Measurements from ENCODE around the gene IGFBP5.

IGFBP5 gene

GRCh38 chr2:216663106-216663505 is 32.2 kb downstream of the IGFBP5 start:
- DNase-seq: no peak

- no peak for DNase-seq
Observed at GRCh38 chr2:216661639-216662375, 33.5 kb downstream of the IGFBP5 start.

- DNase-seq: no peak
Observed at GRCh38 chr2:216661051-216661450, 34.3 kb downstream of the IGFBP5 start.

GRCh38 chr2:216660496-216660895 is 34.9 kb downstream of the IGFBP5 start:
- DNase-seq: no peak

GRCh38 chr2:216659276-216659675 is 36.1 kb downstream of the IGFBP5 start:
- DNase-seq: no peak

- DNase-seq: no peak
Observed at GRCh38 chr2:216658757-216659156, 36.6 kb downstream of the IGFBP5 start.

- DNase-seq: no peak
Observed at GRCh38 chr2:216657980-216658379, 37.4 kb downstream of the IGFBP5 start.

GRCh38 chr2:216657086-216657855 is 38.1 kb downstream of the IGFBP5 start:
- DNase-seq: no peak

GRCh38 chr2:216654528-216655052 is 40.8 kb downstream of the IGFBP5 start:
- no peak for DNase-seq

- DNase-seq: no peak
Observed at GRCh38 chr2:216653931-216654365, 41.4 kb downstream of the IGFBP5 start.

- DNase-seq: no peak
Observed at GRCh38 chr2:216653093-216653799, 42.1 kb downstream of the IGFBP5 start.

GRCh38 chr2:216652566-216652965 is 42.8 kb downstream of the IGFBP5 start:
- no peak for DNase-seq

- no peak for DNase-seq
Observed at GRCh38 chr2:216651351-216651881, 43.9 kb downstream of the IGFBP5 start.

GRCh38 chr2:216650626-216651257 is 44.6 kb downstream of the IGFBP5 start:
- no peak for DNase-seq

- no peak for DNase-seq
Observed at GRCh38 chr2:216649574-216649973, 45.8 kb downstream of the IGFBP5 start.

- no peak for DNase-seq
Observed at GRCh38 chr2:216648105-216648504, 47.2 kb downstream of the IGFBP5 start.

- no peak for DNase-seq
Observed at GRCh38 chr2:216646116-216646515, 49.2 kb downstream of the IGFBP5 start.

- DNase-seq: no peak
Observed at GRCh38 chr2:216645636-216645950, 49.8 kb downstream of the IGFBP5 start.

- no peak for DNase-seq
Observed at GRCh38 chr2:216644842-216645635, 50.3 kb downstream of the IGFBP5 start.

GRCh38 chr2:216643986-216644659 is 51.2 kb downstream of the IGFBP5 start:
- no peak for DNase-seq

GRCh38 chr2:216637472-216637871 is 57.9 kb downstream of the IGFBP5 start:
- DNase-seq: no peak
